Tibial artery (tissue), 4 donors: Measurements from ENCODE around the gene TMEM258.
A peak's percentile ranks its signal among the peaks of the same experiment; 100 is the strongest.

Experiments used
- DNase-seq, 2 donors: peaks; one replicate each; pipeline ENCODE4 v3.0.0-alpha.2; 2019
- H3K27ac ChIP-seq, 2 donors: fragments of 200-600 bp; sonication (generic) in 1 of 2; 1 replicate in 1 of 2; 2 replicates in 1 of 2; pipeline ENCODE4 v1.5.1; 2018 to 2019; ENCODE audit warnings: mild to moderate bottlenecking in 1 of 2
- H3K27me3 ChIP-seq, 2 donors: fragments of 200-600 bp; sonication (generic) in 1 of 2; one replicate each; pipeline versions ENCODE4 v1.5.1 to v1.6.0; 2016 to 2019
- H3K36me3 ChIP-seq, 3 donors: fragments of 200-600 bp; sonication (generic) in 2 of 3; one replicate each; pipeline ENCODE4 v1.5.1; 2016 to 2019; ENCODE audit warnings: mild to moderate bottlenecking in 2 of 3
- H3K4me1 ChIP-seq, 4 donors: fragments of 200-600 bp; sonication (generic) in 2 of 4; 1 replicate in 3 of 4; 2 replicates in 1 of 4; pipeline ENCODE4 v1.5.1; 2016 to 2019
- H3K4me3 ChIP-seq, 2 donors: fragments of 200-600 bp; sonication (generic) in 1 of 2; 1 replicate in 1 of 2; 2 replicates in 1 of 2; pipeline ENCODE4 v1.5.1; 2018 to 2019; ENCODE audit warnings: mild to moderate bottlenecking in 2 of 2
- H3K9me3 ChIP-seq, 3 donors: fragments of 200-600 bp; sonication (generic) in 1 of 3; one replicate each; pipeline ENCODE4 v1.5.1; 2016 to 2019
- CTCF ChIP-seq, 2 experiments: fragments of 200-600 bp in 1 of 2; fragments of 450-650 bp in 1 of 2; IDR thresholded peaks; one replicate each; pipeline ENCODE4 v1.5.1; 2017 to 2019; ENCODE audit warnings: antibody characterized with exemption in 2 of 2, mild to moderate bottlenecking in 1 of 2, moderate library complexity in 1 of 2
- intact Hi-C: fragments of 100-400 bp; cut with DNase I; formaldehyde crosslinking; loops from one replicate; pipeline ENCODE4 v1.15.0; 2023; ENCODE audit warnings: low total_unique reads

The TMEM258 gene

GRCh38 chr11:61833471-61833870 is 41.1 kb upstream of the TMEM258 start:
- no peak for DNase-seq
- H3K27ac ChIP-seq, result peak overlapping the region; percentile 77 to 92

GRCh38 chr11:61832754-61833153 is 40.4 kb upstream of the TMEM258 start:
- no peak for DNase-seq
- intact Hi-C loops, result loop anchor here (5.0 kb wide), 1 partner anchor 55 kb away; no protein-coding TSS in a partner anchor
- Histone ChIP-seq H3K9me3 (no peaks in the 10 kb centered on the region), H3K4me1 (peaks cover 0 to 79% (median 73%) of the 10 kb centered on the region in 4 donors), H3K4me3 (no peak overlapping the region), H3K27me3 (no peaks in the 10 kb centered on the region), H3K27ac (peak overlapping the region; percentile 77 to 92), H3K36me3 (no peaks in the 10 kb centered on the region)
- no peak for TF ChIP-seq CTCF (IDR thresholded peaks at IDR 0.05)

More at GRCh38 chr11:61833471-61833870, 41.1 kb upstream of the TMEM258 start:
- intact Hi-C loops, result loop anchor here (5.0 kb wide), 1 partner anchor 54 kb away; no protein-coding TSS in a partner anchor
- Histone ChIP-seq H3K4me3 (no peak overlapping the region), H3K36me3 (no peaks in the 10 kb centered on the region), H3K27me3 (no peaks in the 10 kb centered on the region), H3K9me3 (no peaks in the 10 kb centered on the region), H3K4me1 (peaks cover 0 to 79% (median 71%) of the 10 kb centered on the region in 4 donors)
- TF ChIP-seq CTCF (IDR thresholded peaks at IDR 0.05), result no peak

GRCh38 chr11:61832207-61832606 is 39.8 kb upstream of the TMEM258 start:
- H3K9me3 ChIP-seq, result no peaks in the 10 kb centered on the region
- H3K27me3 ChIP-seq, result no peaks in the 10 kb centered on the region
- TF ChIP-seq CTCF (IDR thresholded peaks at IDR 0.05), result no peak
- intact Hi-C loops, result loop anchor here (5.0 kb wide), 1 partner anchor 55 kb away; no protein-coding TSS in a partner anchor
- H3K4me1 ChIP-seq, result peaks cover 0 to 80% (median 76%) of the 10 kb centered on the region in 4 donors
- DNase-seq, result no peak
- no peaks in the 10 kb centered on the region for H3K36me3 ChIP-seq
- no peak overlapping the region for H3K4me3 ChIP-seq
- peak overlapping the region; percentile 77 to 92 for H3K27ac ChIP-seq

GRCh38 chr11:61830237-61831105 is 38.1 kb upstream of the TMEM258 start:
- peak in 1 of 2 donors; percentile 44 for DNase-seq
- no peaks in the 10 kb centered on the region for H3K36me3 ChIP-seq
- TF ChIP-seq CTCF (IDR thresholded peaks at IDR 0.05), result no peak
- H3K27ac ChIP-seq, result peak overlapping the region; percentile 83 to 92
- H3K9me3 ChIP-seq, result no peaks in the 10 kb centered on the region
- peak overlapping the region; percentile 81 to 85 for H3K4me3 ChIP-seq
- intact Hi-C loops, result loop anchor here (5.0 kb wide), 1 partner anchor 57 kb away; no protein-coding TSS in a partner anchor
- no peaks in the 10 kb centered on the region for H3K27me3 ChIP-seq
- H3K4me1 ChIP-seq, result peaks cover 0 to 77% (median 69%) of the 10 kb centered on the region in 4 donors

GRCh38 chr11:61829806-61830205 is 37.4 kb upstream of the TMEM258 start:
- Histone ChIP-seq H3K27ac (peak overlapping the region; percentile 83 to 92), H3K27me3 (no peaks in the 10 kb centered on the region), H3K4me3 (peak overlapping the region; percentile 81 to 85), H3K36me3 (no peaks in the 10 kb centered on the region), H3K4me1 (peaks cover 0 to 71% (median 63%) of the 10 kb centered on the region in 4 donors), H3K9me3 (no peaks in the 10 kb centered on the region)
- DNase-seq, result no peak
- TF ChIP-seq CTCF (IDR thresholded peaks at IDR 0.05), result no peak
- intact Hi-C loops, result loop anchor here (5.0 kb wide), 1 partner anchor 57 kb away; no protein-coding TSS in a partner anchor
